Osteoblast (primary cell): ENCODE measurements around the gene PLCB4. TPM values are rescaled to one million over a fixed set of nuclear protein-coding genes. Genes with fewer than 3 reads are reported as not detected.

ENCODE experiments used
- DNase-seq: peaks from one replicate; pipeline ENCODE4 v3.0.0; 2011; ENCODE audit warnings: low spot score, mixed read lengths; ENCODE audit not compliant: insufficient read length; ENCODE audit errors: missing footprints
- H2AFZ ChIP-seq: 2 replicates; pipeline ENCODE4 v1.6.0; 2011; ENCODE audit warnings: mild to moderate bottlenecking, low read length
- H3K27ac ChIP-seq: 2 replicates; pipeline ENCODE4 v1.5.1; 2011; ENCODE audit warnings: mild to moderate bottlenecking, low read depth, low read length, moderate library complexity
- H3K27me3 ChIP-seq: 2 replicates; pipeline ENCODE4 v1.6.0; 2012; ENCODE audit warnings: mild to moderate bottlenecking, control low read depth, inconsistent platforms, low read length, moderate library complexity; ENCODE audit not compliant: insufficient read depth
- H3K36me3 ChIP-seq: 2 replicates; pipeline ENCODE4 v1.5.1; 2011; ENCODE audit warnings: mild to moderate bottlenecking, low read length, control low read depth, moderate library complexity; ENCODE audit not compliant: insufficient read depth
- H3K4me1 ChIP-seq: 2 replicates; pipeline ENCODE4 v1.5.1; 2011; ENCODE audit warnings: mild to moderate bottlenecking, low read length, control low read depth, moderate library complexity; ENCODE audit not compliant: insufficient read depth
- H3K4me2 ChIP-seq: 2 replicates; pipeline ENCODE4 v1.6.0; 2011; ENCODE audit warnings: mild to moderate bottlenecking, low read length; ENCODE audit not compliant: insufficient read depth
- H3K4me3 ChIP-seq: fragments of 200-600 bp; sonication (generic); 3 replicates; pipeline ENCODE4 v1.5.1; 2012; ENCODE audit warnings: mild to moderate bottlenecking, low read length, inconsistent platforms; ENCODE audit not compliant: insufficient read depth
- H3K79me2 ChIP-seq: 2 replicates; pipeline ENCODE4 v1.6.0; 2012; ENCODE audit warnings: mild to moderate bottlenecking, low read length, control low read depth, inconsistent platforms; ENCODE audit not compliant: insufficient read depth
- H3K9me3 ChIP-seq: 2 replicates; pipeline ENCODE4 v1.5.1; 2011; ENCODE audit warnings: low read depth, low read length, control low read depth
- H4K20me1 ChIP-seq: 2 replicates; pipeline ENCODE4 v1.6.0; 2012; ENCODE audit warnings: mild to moderate bottlenecking, low read length, control low read depth; ENCODE audit not compliant: insufficient read depth
- CTCF ChIP-seq: IDR thresholded peaks from 2 replicates; pipeline ENCODE4 v1.5.1; 2011; ENCODE audit warnings: mild to moderate bottlenecking, low read depth, low read length, moderate library complexity; ENCODE audit errors: extremely low read depth
- total RNA-seq: library from RNA; depleted of rRNA; stranded (reverse); fragments of >200 nt; gene quantifications from 2 replicates; pipeline ENCODE4 v1.2.3, GENCODE V29; 2012

Gene PLCB4
- total RNA-seq, 1 donor, result 13.0 TPM

- Histone ChIP-seq H3K9me3 (no peaks in the 10 kb centered on the region), H3K79me2 (no peaks in the 10 kb centered on the region), H3K4me1 (no peaks in the 10 kb centered on the region), H3K27ac (no peak overlapping the region), H3K4me3 (no peak overlapping the region), H2AFZ (no peak overlapping the region), H4K20me1 (no peaks in the 10 kb centered on the region), H3K4me2 (no peak overlapping the region), H3K36me3 (no peaks in the 10 kb centered on the region), H3K27me3 (no peaks in the 10 kb centered on the region)
- DNase-seq, result no peak
- TF ChIP-seq CTCF, result no peak
These were observed 33.8 kb upstream of the PLCB4 start for GRCh38 chr20:9035126-9035525.

DNA sequence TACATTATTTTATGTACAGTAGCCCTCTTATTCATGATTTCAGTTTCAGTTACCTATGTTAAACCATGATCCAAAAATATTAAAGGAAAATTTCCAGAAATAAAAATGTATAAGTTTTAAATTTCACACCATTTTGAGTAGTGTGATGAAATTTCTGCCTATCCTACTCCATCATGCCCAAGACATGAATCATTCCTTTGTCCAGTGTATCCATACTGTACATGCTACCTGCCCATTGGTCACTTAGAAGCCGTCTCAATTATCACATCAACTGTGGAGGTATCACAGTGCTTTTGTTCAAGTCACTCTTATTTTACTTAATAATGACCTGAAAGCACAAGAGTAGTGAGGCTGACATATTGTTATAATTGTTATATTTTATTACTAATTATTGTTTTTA lies 32.3 kb upstream of the PLCB4 start:
- Histone ChIP-seq H3K36me3 (no peaks in the 10 kb centered on the region), H4K20me1 (no peaks in the 10 kb centered on the region), H3K79me2 (no peaks in the 10 kb centered on the region), H3K4me1 (peaks cover 11% of the 10 kb centered on the region), H3K9me3 (no peaks in the 10 kb centered on the region), H2AFZ (no peak overlapping the region), H3K4me3 (no peak overlapping the region), H3K27ac (no peak overlapping the region), H3K27me3 (no peaks in the 10 kb centered on the region), H3K4me2 (no peak overlapping the region)
- TF ChIP-seq CTCF, result no peak
- DNase-seq, result no peak

- Histone ChIP-seq H3K79me2 (no peaks in the 10 kb centered on the region), H3K27ac (no peak overlapping the region), H3K4me2 (no peak overlapping the region), H4K20me1 (no peaks in the 10 kb centered on the region), H3K27me3 (no peaks in the 10 kb centered on the region), H3K4me3 (no peak overlapping the region), H2AFZ (no peak overlapping the region), H3K36me3 (no peaks in the 10 kb centered on the region), H3K9me3 (no peaks in the 10 kb centered on the region), H3K4me1 (peaks cover 11% of the 10 kb centered on the region)
- no peak for TF ChIP-seq CTCF
- DNase-seq, result no peak
These were observed 29.9 kb upstream of the PLCB4 start for GRCh38 chr20:9038791-9039535.

DNA sequence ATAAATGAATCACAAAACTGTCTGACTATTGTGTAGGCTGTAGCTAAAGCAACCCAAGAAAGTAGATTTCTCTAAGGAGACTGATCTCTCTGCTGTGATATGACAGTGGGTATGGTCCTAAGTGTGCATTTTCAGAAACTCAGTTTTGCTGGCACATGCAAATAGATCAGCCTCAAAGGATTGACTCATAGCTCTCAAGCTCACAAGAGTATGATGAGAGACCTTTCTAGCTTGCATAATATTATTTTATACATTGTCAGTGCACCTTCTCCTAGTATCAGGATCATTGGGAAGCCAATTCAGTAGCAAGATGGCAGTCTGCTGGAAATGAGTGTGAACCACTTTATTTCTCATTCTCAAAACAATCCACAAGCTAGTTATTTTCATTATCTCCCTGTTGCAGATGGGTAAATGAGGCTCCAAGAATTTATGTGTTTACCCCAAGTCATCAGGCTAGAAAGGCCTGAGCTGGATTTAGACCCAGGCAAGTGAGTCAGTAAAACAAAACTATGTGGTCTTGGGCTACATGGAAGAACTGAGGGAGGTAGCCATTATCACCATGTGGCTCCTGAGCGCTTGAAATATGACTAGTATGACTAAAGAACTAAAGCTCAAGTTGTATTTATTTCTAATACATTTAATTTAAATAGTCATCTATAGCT lies 27.9 kb upstream of the PLCB4 start:
- H4K20me1 ChIP-seq, result no peaks in the 10 kb centered on the region
- H3K4me1 ChIP-seq, result peaks cover 11% of the 10 kb centered on the region
- no peak for TF ChIP-seq CTCF
- H3K4me2 ChIP-seq, result no peak overlapping the region
- H3K27ac ChIP-seq, result peak overlapping the region; percentile 48
- H3K4me3 ChIP-seq, result no peak overlapping the region
- no peaks in the 10 kb centered on the region for H3K79me2 ChIP-seq
- DNase-seq, result no peak
- no peaks in the 10 kb centered on the region for H3K27me3 ChIP-seq
- H3K9me3 ChIP-seq, result no peaks in the 10 kb centered on the region
- no peaks in the 10 kb centered on the region for H3K36me3 ChIP-seq
- peak overlapping the region; percentile 64 for H2AFZ ChIP-seq
